Neural progenitor cell (in vitro differentiated cells): ENCODE measurements around the gene NCOA3.

Experiments
- EZH2 ChIP-seq: fragments of 200-600 bp; sonication (generic); IDR thresholded peaks from 2 replicates; pipeline ENCODE4 v1.6.1; 2017; ENCODE audit warnings: antibody characterized with exemption, mild to moderate bottlenecking, moderate library complexity
- EZH2phosphoT487 ChIP-seq: fragments of 200-600 bp; sonication (generic); IDR thresholded peaks from 2 replicates; pipeline ENCODE4 v1.6.1; 2017; ENCODE audit warnings: antibody characterized with exemption
- TF ChIP-seq, protein P1 (sequence below): fragments of 200-600 bp; sonication (generic); IDR thresholded peaks from 2 replicates; pipeline ENCODE4 v1.5.1; 2017; ENCODE audit warnings: antibody characterized with exemption, mild to moderate bottlenecking

DNA sequence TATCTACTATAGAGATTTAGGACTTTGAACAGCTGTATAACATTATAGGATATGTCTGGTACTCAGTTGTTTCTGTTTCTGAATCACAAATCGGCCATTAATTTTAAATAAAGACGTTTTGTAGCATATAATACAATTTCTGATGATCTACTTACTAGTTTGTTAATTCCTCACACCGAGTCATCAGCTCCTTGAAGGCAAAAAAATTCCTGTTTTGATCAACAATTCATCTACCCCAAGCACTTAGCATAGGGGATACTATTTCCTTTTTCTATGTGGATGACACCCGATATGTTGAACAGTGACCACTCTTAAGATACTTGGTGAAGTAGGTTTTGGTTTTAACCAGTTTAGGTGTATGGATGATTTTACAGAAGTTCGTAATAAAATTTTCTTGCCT lies 107.3 kb downstream of the NCOA3 start:
- no peak for TF ChIP-seq EZH2phosphoT487
- TF ChIP-seq, protein P1, sequence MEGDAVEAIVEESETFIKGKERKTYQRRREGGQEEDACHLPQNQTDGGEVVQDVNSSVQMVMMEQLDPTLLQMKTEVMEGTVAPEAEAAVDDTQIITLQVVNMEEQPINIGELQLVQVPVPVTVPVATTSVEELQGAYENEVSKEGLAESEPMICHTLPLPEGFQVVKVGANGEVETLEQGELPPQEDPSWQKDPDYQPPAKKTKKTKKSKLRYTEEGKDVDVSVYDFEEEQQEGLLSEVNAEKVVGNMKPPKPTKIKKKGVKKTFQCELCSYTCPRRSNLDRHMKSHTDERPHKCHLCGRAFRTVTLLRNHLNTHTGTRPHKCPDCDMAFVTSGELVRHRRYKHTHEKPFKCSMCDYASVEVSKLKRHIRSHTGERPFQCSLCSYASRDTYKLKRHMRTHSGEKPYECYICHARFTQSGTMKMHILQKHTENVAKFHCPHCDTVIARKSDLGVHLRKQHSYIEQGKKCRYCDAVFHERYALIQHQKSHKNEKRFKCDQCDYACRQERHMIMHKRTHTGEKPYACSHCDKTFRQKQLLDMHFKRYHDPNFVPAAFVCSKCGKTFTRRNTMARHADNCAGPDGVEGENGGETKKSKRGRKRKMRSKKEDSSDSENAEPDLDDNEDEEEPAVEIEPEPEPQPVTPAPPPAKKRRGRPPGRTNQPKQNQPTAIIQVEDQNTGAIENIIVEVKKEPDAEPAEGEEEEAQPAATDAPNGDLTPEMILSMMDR = no peak
- TF ChIP-seq EZH2 = no peak
